Measurements from ENCODE around the gene RGS6. TPM values are rescaled to one million over a fixed set of nuclear protein-coding genes. Genes with fewer than 3 reads are reported as not detected.

RGS6 gene
- polyA plus RNA-seq, 1 donor: 6.0 TPM

GRCh38 chr14:72606879-72607278 is 674.6 kb downstream of the RGS6 start:
- DNase-seq (ENCODE audit: low read depth): no peak

- DNase-seq (ENCODE audit: low read depth): no peak
These were observed 675.3 kb downstream of the RGS6 start for GRCh38 chr14:72607386-72608130.

GRCh38 chr14:72608391-72609204 is 676.4 kb downstream of the RGS6 start:
- no peak for DNase-seq (ENCODE audit: low read depth)

- DNase-seq (ENCODE audit: low read depth): no peak
These were observed 677.1 kb downstream of the RGS6 start for GRCh38 chr14:72609205-72609916.

- no peak for DNase-seq (ENCODE audit: low read depth)
These were observed 678.0 kb downstream of the RGS6 start for GRCh38 chr14:72610096-72610830.

GRCh38 chr14:72610831-72611200 is 678.6 kb downstream of the RGS6 start:
- no peak for DNase-seq (ENCODE audit: low read depth)

GRCh38 chr14:72611506-72611905 is 679.3 kb downstream of the RGS6 start:
- DNase-seq (ENCODE audit: low read depth): no peak

- DNase-seq (ENCODE audit: low read depth): no peak
These were observed 679.8 kb downstream of the RGS6 start for GRCh38 chr14:72612041-72612440.

GRCh38 chr14:72613231-72613974 is 681.2 kb downstream of the RGS6 start:
- no peak for DNase-seq (ENCODE audit: low read depth)

GRCh38 chr14:72613975-72614319 is 681.7 kb downstream of the RGS6 start:
- no peak for DNase-seq (ENCODE audit: low read depth)

GRCh38 chr14:72614365-72614764 is 682.1 kb downstream of the RGS6 start:
- no peak for DNase-seq (ENCODE audit: low read depth)

GRCh38 chr14:72614891-72615415 is 682.7 kb downstream of the RGS6 start:
- no peak for DNase-seq (ENCODE audit: low read depth)

- DNase-seq (ENCODE audit: low read depth): no peak
These were observed 683.4 kb downstream of the RGS6 start for GRCh38 chr14:72615451-72616121.

Measured in forelimb muscle (tissue), 1 donor.